ENCODE measurements around the gene XYLT2. TPM values are rescaled to one million over a fixed set of nuclear protein-coding genes. Genes with fewer than 3 reads are reported as not detected.

XYLT2 gene
- total and polyA plus RNA-seq, 2 of the 8 experiments (the other 6 are each of a cell fraction or from before 2014, with no cell fraction given), result 28.0 to 29.9 TPM

DNA sequence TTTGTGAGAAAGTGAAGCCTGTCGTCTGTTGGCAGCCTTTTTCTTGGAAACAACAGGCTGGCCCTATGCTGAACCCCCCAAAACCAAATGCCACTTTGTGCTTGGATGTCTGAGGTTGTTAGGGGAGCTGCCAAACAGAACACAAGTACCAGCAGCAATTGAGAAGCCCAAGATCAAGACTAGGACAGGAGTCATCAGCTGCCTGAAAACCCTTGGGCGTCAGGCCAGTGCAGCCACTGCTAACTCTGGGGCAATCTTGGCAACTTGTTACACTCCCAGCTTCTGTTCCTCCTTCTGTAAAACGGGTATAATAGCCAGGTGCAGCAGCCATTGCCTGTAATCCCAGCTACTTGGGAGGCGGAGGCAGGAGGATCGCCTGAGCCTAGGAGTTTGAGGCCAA, 60.7 kb downstream of the XYLT2 start:
- no peak overlapping the region for H2BK20ac ChIP-seq (ENCODE audit: low read length)
- no peaks in the 10 kb centered on the region for H3K9me3 ChIP-seq (ENCODE audit: insufficient read depth in 2 of 2, low read depth in 1 of 2, low read length in 1 of 2)
- peaks cover 0 to 5% (median 0%) of the 10 kb centered on the region in 4 experiments; a peak in 1 of 7 replicates for H3K4me1 ChIP-seq (replicated peaks in 1 of 4; ENCODE audit: control insufficient read depth in 3 of 4, insufficient read depth in 4 of 4, low read length in 3 of 4)
- H3K23me2 ChIP-seq (ENCODE audit: low read depth, low read length), result no peaks in the 10 kb centered on the region
- H3K18ac ChIP-seq (ENCODE audit: extremely low read depth, low read length), result no peak overlapping the region
- H3K9ac ChIP-seq (replicated peaks in 1 of 4; ENCODE audit: extremely low read depth in 1 of 4, low read depth in 3 of 4, low read length in 3 of 4), result no peak overlapping the region
- CTCF ChIA-PET (ENCODE audit: partially characterized antibody), result interaction anchor here (5.5 kb wide), 1 partner anchor 9 kb away, joined by 32 read pairs; the partner anchor contains the start of gene LRRC59
- DNase-seq (ENCODE audit: low read depth in 1 of 2, low spot score in 2 of 2), result no peak
- no peak overlapping the region for H3K4ac ChIP-seq (replicated peaks; ENCODE audit: insufficient read length, low read depth, low read length)
- no peaks in the 10 kb centered on the region for H4K20me1 ChIP-seq (replicated peaks in 1 of 2; ENCODE audit: control insufficient read depth in 1 of 2, insufficient read depth in 2 of 2, low read length in 2 of 2)
- H2AK5ac ChIP-seq (ENCODE audit: low read depth, low read length), result no peak overlapping the region
- no peak overlapping the region for H3K56ac ChIP-seq (replicated peaks; ENCODE audit: insufficient read length, low read depth, low read length)
- TF ChIP-seq ASH2L (IDR thresholded peaks at IDR 0.05; ENCODE audit: low read length) (no peak), EP300 (IDR thresholded peaks at IDR 0.05; ENCODE audit: borderline replicate concordance in 1 of 2, low read depth in 2 of 2, low read length in 2 of 2) (no peak), SIX5 (IDR thresholded peaks at IDR 0.05; ENCODE audit: low read depth, low read length) (no peak), POLR2AphosphoS5 (IDR thresholded peaks at IDR 0.05; ENCODE audit: low read depth, low read length) (no peak), RNF2 (IDR thresholded peaks at IDR 0.05; ENCODE audit: borderline replicate concordance, low read depth, low read length, missing control alignments, poor library complexity, severe bottlenecking) (no peak), BCL11A (IDR thresholded peaks at IDR 0.05; ENCODE audit: low read depth in 2 of 2, low read length in 2 of 2) (no peak), RBBP5 (IDR thresholded peaks at IDR 0.05; ENCODE audit: borderline replicate concordance, low read depth, low read length) (no peak), SAP30 (IDR thresholded peaks at IDR 0.05; ENCODE audit: insufficient read depth, insufficient replicate concordance, low read length) (no peak)
- TF ChIP-seq, protein P1, sequence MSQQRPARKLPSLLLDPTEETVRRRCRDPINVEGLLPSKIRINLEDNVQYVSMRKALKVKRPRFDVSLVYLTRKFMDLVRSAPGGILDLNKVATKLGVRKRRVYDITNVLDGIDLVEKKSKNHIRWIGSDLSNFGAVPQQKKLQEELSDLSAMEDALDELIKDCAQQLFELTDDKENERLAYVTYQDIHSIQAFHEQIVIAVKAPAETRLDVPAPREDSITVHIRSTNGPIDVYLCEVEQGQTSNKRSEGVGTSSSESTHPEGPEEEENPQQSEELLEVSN (IDR thresholded peaks at IDR 0.05), result no peak
- no peak overlapping the region for H4K5ac ChIP-seq (ENCODE audit: insufficient read length, low read depth, low read length)
- H2BK120ac ChIP-seq (replicated peaks; ENCODE audit: low read depth, low read length), result no peak overlapping the region
- WGBS, 2 experiments (ENCODE audit: extremely low coverage in 1 of 2, insufficient coverage in 1 of 2, insufficient read length in 1 of 2, insufficient replicate concordance in 2 of 2, low coverage in 1 of 2, low lambda C conversion rate in 2 of 2, missing lambda C conversion rate in 1 of 2), result 85% methylated on average over 5 of the region's 5 CpGs; no CpG with 5 or more reads in 1 of the 2 experiments
- H2BK15ac ChIP-seq (ENCODE audit: low read length), result no peak overlapping the region
- H3K4me2 ChIP-seq (ENCODE audit: insufficient read depth in 1 of 2, low read depth in 2 of 2, low read length in 2 of 2), result no peak overlapping the region
- H3K14ac ChIP-seq (ENCODE audit: insufficient read length), result no peak overlapping the region
- FAIRE-seq, result no peak
- no peaks in the 10 kb centered on the region for H3K79me1 ChIP-seq (ENCODE audit: low read depth, low read length)
- no peaks in the 10 kb centered on the region; a peak in 2 of 7 replicates for H3K27me3 ChIP-seq (replicated peaks in 1 of 4; ENCODE audit: control insufficient read depth in 3 of 4, extremely low read depth in 1 of 4, insufficient read depth in 3 of 4, low read length in 3 of 4)
- H4K91ac ChIP-seq (replicated peaks; ENCODE audit: insufficient read length, low read length), result no peak overlapping the region
- H3K23ac ChIP-seq (ENCODE audit: insufficient read length), result no peak overlapping the region
- POLR2A ChIA-PET (ENCODE audit: partially characterized antibody), result interaction anchor here (1.0 kb wide), 1 partner anchor 10 kb away, joined by 5 read pairs; no protein-coding TSS in a partner anchor
- no peak overlapping the region for H2AFZ ChIP-seq (ENCODE audit: low read length)
- H2BK12ac ChIP-seq (ENCODE audit: low read depth, low read length), result no peak overlapping the region
- H3K36me3 ChIP-seq (ENCODE audit: control insufficient read depth in 2 of 4, insufficient read depth in 4 of 4, low read length in 3 of 4), result no peaks in the 10 kb centered on the region
- H3K4me3 ChIP-seq (ENCODE audit: extremely low read depth in 1 of 4, insufficient read depth in 2 of 4, low read depth in 3 of 4, low read length in 4 of 4), result no peak overlapping the region
- H2BK5ac ChIP-seq (ENCODE audit: low read depth, low read length), result no peak overlapping the region
- H3K27ac ChIP-seq (ENCODE audit: low read depth, low read length), result no peak overlapping the region
- H4K8ac ChIP-seq (ENCODE audit: extremely low read depth, insufficient read depth, low read length), result no peak overlapping the region
- no peaks in the 10 kb centered on the region for H3K79me2 ChIP-seq (ENCODE audit: control insufficient read depth in 1 of 2, insufficient read depth in 2 of 2, low read length in 2 of 2)
